IMR-90 (cell line): ENCODE data around the gene PDE4A. TPM values are rescaled to one million over a fixed set of nuclear protein-coding genes. Genes with fewer than 3 reads are reported as not detected.

ENCODE experiments used
- ATAC-seq: fragments of 200-7000 bp; cut with Tn5 transposase; 2 replicates; pipeline ENCODE4 v1.9.1; 2020; ENCODE audit warnings: low read depth, mild to moderate bottlenecking, moderate library complexity
- BruUV-seq: library from RNA; stranded (reverse); fragments of 400-500 nt; replicated peaks from 2 replicates; lab custom pipeline; 2021; lab: Mats Ljungman, UMichigan
- CTCF ChIA-PET: fragments of 300-600 bp; formaldehyde crosslinking; extraction: SDS; loops from one replicate; lab custom pipeline; 2021; ENCODE audit warnings: antibody characterized with exemption; lab: Yijun Ruan, JAX
- POLR2A ChIA-PET: fragments of 300-600 bp; sonication (Branson Sonifier 250); formaldehyde crosslinking; loops from one replicate; lab custom pipeline; 2022; ENCODE audit warnings: antibody characterized with exemption; ENCODE audit not compliant: unreplicated experiment; lab: Charles Lee
- DNase-seq: peaks from one replicate; pipeline ENCODE4 v3.0.0; 2013
- H2AFZ ChIP-seq: replicated peaks from 2 replicates; pipeline ENCODE3; 2013; ENCODE audit warnings: low read length, mild to moderate bottlenecking; ENCODE audit not compliant: poor library complexity
- H2AK5ac ChIP-seq: 2 replicates; pipeline ENCODE4 v1.6.1; 2013; ENCODE audit warnings: low read depth, low read length, inconsistent platforms
- H2AK9ac ChIP-seq: replicated peaks from 2 replicates; pipeline ENCODE3; 2013; ENCODE audit warnings: mild to moderate bottlenecking, low read depth, low read length, moderate library complexity; ENCODE audit not compliant: poor library complexity
- H2BK120ac ChIP-seq: 2 replicates; pipeline ENCODE4 v1.6.1; 2013; ENCODE audit warnings: low read depth, low read length, inconsistent platforms
- H2BK15ac ChIP-seq: 3 replicates; pipeline ENCODE4 v1.6.1; 2013; ENCODE audit warnings: low read depth, low read length, inconsistent platforms
- H2BK20ac ChIP-seq: 2 replicates; pipeline ENCODE4 v1.6.1; 2013; ENCODE audit warnings: low read depth, mild to moderate bottlenecking, inconsistent platforms, low read length, moderate library complexity
- H2BK5ac ChIP-seq: 2 replicates; pipeline ENCODE4 v1.6.1; 2013; ENCODE audit warnings: mild to moderate bottlenecking, low read depth, low read length, inconsistent platforms; ENCODE audit not compliant: poor library complexity, severe bottlenecking
- H3K14ac ChIP-seq: replicated peaks from 2 replicates; pipeline ENCODE4 v1.6.1; 2013; ENCODE audit warnings: low read depth, low read length, inconsistent platforms
- H3K18ac ChIP-seq: 2 replicates; pipeline ENCODE4 v1.6.1; 2013; ENCODE audit warnings: low read depth, low read length, control low read depth
- H3K23ac ChIP-seq: 2 replicates; pipeline ENCODE4 v1.6.1; 2013; ENCODE audit warnings: low read depth, low read length, inconsistent platforms
- H3K27ac ChIP-seq: 2 replicates; pipeline ENCODE4 v1.5.1; 2013; ENCODE audit warnings: mild to moderate bottlenecking, control low read depth, low read length; ENCODE audit not compliant: insufficient read depth
- H3K27me3 ChIP-seq: 2 replicates; pipeline ENCODE4 v1.6.1; 2013; ENCODE audit warnings: low read length; ENCODE audit not compliant: control insufficient read depth, insufficient read depth
- H3K36me3 ChIP-seq: 2 replicates; pipeline ENCODE4 v1.6.1; 2013; ENCODE audit warnings: low read length, mixed read lengths; ENCODE audit not compliant: control insufficient read depth, insufficient read depth
- H3K4ac ChIP-seq: 2 replicates; pipeline ENCODE4 v1.6.1; 2013; ENCODE audit warnings: low read depth, low read length, inconsistent platforms
- H3K4me1 ChIP-seq: 2 replicates; pipeline ENCODE4 v1.6.1; 2013; ENCODE audit warnings: low read length, mixed read lengths; ENCODE audit not compliant: control insufficient read depth, insufficient read depth
- H3K4me2 ChIP-seq: 2 replicates; pipeline ENCODE4 v1.6.1; 2013; ENCODE audit warnings: low read depth, mild to moderate bottlenecking, control low read depth, low read length, moderate library complexity
- H3K4me3 ChIP-seq: 2 replicates; pipeline ENCODE4 v1.5.1; 2013; ENCODE audit warnings: low read depth, mild to moderate bottlenecking, control low read depth, low read length, moderate library complexity; ENCODE audit not compliant: insufficient read depth
- H3K56ac ChIP-seq: 2 replicates; pipeline ENCODE4 v1.6.1; 2013; ENCODE audit warnings: low read length, inconsistent platforms; ENCODE audit not compliant: insufficient read depth; ENCODE audit errors: extremely low read depth
- H3K79me1 ChIP-seq, 2 experiments: 2 replicates each; pipeline ENCODE4 v1.6.1; 2013; ENCODE audit warnings: low read length in 2 of 2, inconsistent platforms in 1 of 2, low read depth in 1 of 2
- H3K9ac ChIP-seq: 2 replicates; pipeline ENCODE4 v1.6.1; 2013; ENCODE audit warnings: low read depth, low read length, control low read depth
- H3K9me1 ChIP-seq: 2 replicates; pipeline ENCODE4 v1.6.1; 2013; ENCODE audit warnings: low read length, inconsistent platforms; ENCODE audit not compliant: insufficient read depth
- H3K9me3 ChIP-seq: 2 replicates; pipeline ENCODE4 v1.6.1; 2013; ENCODE audit warnings: low read length; ENCODE audit not compliant: control insufficient read depth, insufficient read depth
- H4K20me1 ChIP-seq: 2 replicates; pipeline ENCODE4 v1.6.1; 2013; ENCODE audit warnings: low read length, inconsistent platforms; ENCODE audit not compliant: insufficient read depth
- H4K5ac ChIP-seq: 2 replicates; pipeline ENCODE4 v1.6.1; 2013; ENCODE audit warnings: mild to moderate bottlenecking, low read depth, low read length, control low read depth
- H4K8ac ChIP-seq, 2 experiments: 2 replicates each; pipeline ENCODE4 v1.6.1; 2013; ENCODE audit warnings: low read depth in 2 of 2, low read length in 2 of 2, control low read depth in 1 of 2, inconsistent platforms in 1 of 2
- H4K91ac ChIP-seq: 2 replicates; pipeline ENCODE4 v1.6.1; 2013; ENCODE audit warnings: low read depth, low read length, inconsistent platforms; ENCODE audit not compliant: insufficient read depth
- BHLHE40 ChIP-seq: fragments of 150-350 bp; IDR thresholded peaks from 2 replicates; pipeline ENCODE4 v1.6.1; 2016; ENCODE audit warnings: mild to moderate bottlenecking, low read depth, low read length
- CEBPB ChIP-seq: IDR thresholded peaks from 2 replicates; pipeline ENCODE4 v1.6.1; 2012; ENCODE audit warnings: low read depth, low read length, improper control_type of control experiment
- CHD1 ChIP-seq: IDR thresholded peaks from 2 replicates; pipeline ENCODE4 v1.6.1; 2012; ENCODE audit warnings: low read depth, low read length, improper control_type of control experiment
- FOS ChIP-seq: fragments of 150-350 bp; IDR thresholded peaks from 2 replicates; pipeline ENCODE4 v1.6.1; 2016; ENCODE audit warnings: low read depth, low read length
- MAFK ChIP-seq: IDR thresholded peaks from 2 replicates; pipeline ENCODE4 v1.6.1; 2012; ENCODE audit warnings: low read depth, low read length, improper control_type of control experiment
- MAZ ChIP-seq: IDR thresholded peaks from 2 replicates; pipeline ENCODE4 v1.6.1; 2012; ENCODE audit warnings: low read depth, mild to moderate bottlenecking, low read length, improper control_type of control experiment, moderate library complexity, borderline replicate concordance
- MXI1 ChIP-seq: IDR thresholded peaks from 2 replicates; pipeline ENCODE4 v1.6.1; 2012; ENCODE audit warnings: low read depth, mild to moderate bottlenecking, low read length, moderate library complexity, borderline replicate concordance
- NFE2L2 ChIP-seq: fragments of 150-350 bp; IDR thresholded peaks from 2 replicates; pipeline ENCODE4 v1.6.1; 2016; ENCODE audit warnings: low read depth, mild to moderate bottlenecking, low read length
- POLR2A ChIP-seq: IDR thresholded peaks from 2 replicates; pipeline ENCODE4 v1.6.1; 2012; ENCODE audit warnings: mild to moderate bottlenecking, low read depth, low read length
- RAD21 ChIP-seq: IDR thresholded peaks from 2 replicates; pipeline ENCODE4 v1.6.1; 2012; ENCODE audit warnings: low read length, improper control_type of control experiment
- RCOR1 ChIP-seq: IDR thresholded peaks from 2 replicates; pipeline ENCODE4 v1.6.1; 2012; ENCODE audit warnings: mild to moderate bottlenecking, low read length, improper control_type of control experiment; ENCODE audit not compliant: insufficient replicate concordance
- RFX5 ChIP-seq: IDR thresholded peaks from 2 replicates; pipeline ENCODE4 v1.8.0; 2012; ENCODE audit warnings: low read depth, mild to moderate bottlenecking, low read length, moderate library complexity
- SMC3 ChIP-seq: fragments of 150-350 bp; IDR thresholded peaks from 2 replicates; pipeline ENCODE4 v1.6.1; 2016; ENCODE audit warnings: low read depth, mild to moderate bottlenecking, antibody characterized with exemption, low read length, moderate library complexity
- WGBS, 2 experiments: methylation state at CpG; one replicate each; pipeline versions ENCODE4 v1.1.5 to v1.1.7; 2013; ENCODE audit warnings: missing lambda C conversion rate in 2 of 2; ENCODE audit not compliant: insufficient read length in 1 of 2; ENCODE audit errors: extremely low coverage in 2 of 2; 5-methylcytosine and 5-hydroxymethylcytosine counted together
- dilution Hi-C: fragments of 300-500 bp; cut with HindIII; formaldehyde crosslinking; loops from one replicate; pipeline ENCODE4 v1.14.3; 2018; ENCODE audit warnings: low sequenced_read_pairs; ENCODE audit not compliant: unreplicated experiment
- in situ Hi-C: fragments of 300-500 bp; cut with MboI; formaldehyde crosslinking; loops from 3 replicates; pipeline ENCODE4 v1.14.3; 2019; ENCODE audit warnings: low sequenced_read_pairs, inconsistent platforms, mixed read lengths
- intact Hi-C: fragments of 100-400 bp; cut with micrococcal nuclease; formaldehyde crosslinking; loops from 2 replicates; pipeline ENCODE4 v1.10.0; 2022
- polyA plus RNA-seq, 3 experiments: library from polyadenylated mRNA; depleted of rRNA; stranded (reverse); fragments of >200 nt; gene quantifications; 2 replicates each; pipeline ENCODE4 v1.2.3, GENCODE V29; 2012; ENCODE audit warnings: low replicate concordance in 1 of 3
- total RNA-seq: library from RNA; depleted of rRNA; stranded (reverse); fragments of >200 nt; gene quantifications from 2 replicates; pipeline ENCODE4 v1.2.3, GENCODE V29; 2012
- TF ChIP-seq, protein P1 (sequence below): fragments of 150-350 bp; IDR thresholded peaks from 2 replicates; pipeline ENCODE4 v1.6.1; 2017; ENCODE audit warnings: mild to moderate bottlenecking, antibody characterized with exemption, low read length, low read depth
- TF ChIP-seq, protein P2 (sequence below): conservative IDR thresholded peaks from 2 replicates; pipeline ENCODE4 v1.5.1; 2012; ENCODE audit warnings: mild to moderate bottlenecking, low read depth, low read length, improper control_type of control experiment
- TF ChIP-seq, protein P3 (sequence below): fragments of 150-350 bp; IDR thresholded peaks from 2 replicates; pipeline ENCODE4 v1.6.1; 2016; ENCODE audit warnings: low read depth, mild to moderate bottlenecking, low read length, moderate library complexity, borderline replicate concordance

The PDE4A gene
- total and polyA plus RNA-seq, 2 of the 4 experiments (the other 2 are of a cell fraction): 1.8 to 7.0 TPM

DNA sequence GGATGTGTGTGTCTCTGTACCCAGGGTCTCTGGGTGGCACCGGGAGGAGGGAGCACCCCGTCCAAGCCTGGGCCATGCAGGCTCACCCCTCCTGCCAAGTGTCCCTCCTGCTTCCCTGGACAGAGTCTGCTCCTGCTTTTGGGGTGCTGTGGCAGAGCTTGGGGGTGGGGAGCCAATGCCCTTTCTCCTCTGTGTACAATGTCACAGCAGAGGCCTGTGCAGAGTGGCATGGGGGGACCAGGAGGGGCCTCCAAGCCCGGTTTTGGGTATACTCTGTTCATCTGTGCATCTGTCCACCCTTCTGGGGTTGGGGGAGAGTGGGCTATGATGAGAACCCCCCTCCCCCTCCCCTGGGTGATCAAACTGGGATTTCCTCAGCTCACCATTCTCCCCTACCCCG is 33.5 kb downstream of the PDE4A start:
- dilution Hi-C loops (no loop called here), intact Hi-C loops (no loop called here), in situ Hi-C loops (no loop called here)
- H4K5ac ChIP-seq: no peak overlapping the region
- no TSS peak for BruUV-seq
- H3K18ac ChIP-seq: no peak overlapping the region
- peaks cover 7% of the 10 kb centered on the region; the same call in 1 of the 2 replicates for H3K9me1 ChIP-seq
- ATAC-seq (no peak), DNase-seq (no peak)
- H3K27ac ChIP-seq: no peak overlapping the region
- H3K9me3 ChIP-seq: no peaks in the 10 kb centered on the region
- no peak overlapping the region for H2AK9ac ChIP-seq
- no peaks in the 10 kb centered on the region for H3K27me3 ChIP-seq
- H3K36me3 ChIP-seq: peaks cover 5% of the 10 kb centered on the region; the same call in 1 of the 2 replicates
- H2BK20ac ChIP-seq: no peak overlapping the region
- no peak overlapping the region for H3K9ac ChIP-seq
- TF ChIP-seq, protein P1, sequence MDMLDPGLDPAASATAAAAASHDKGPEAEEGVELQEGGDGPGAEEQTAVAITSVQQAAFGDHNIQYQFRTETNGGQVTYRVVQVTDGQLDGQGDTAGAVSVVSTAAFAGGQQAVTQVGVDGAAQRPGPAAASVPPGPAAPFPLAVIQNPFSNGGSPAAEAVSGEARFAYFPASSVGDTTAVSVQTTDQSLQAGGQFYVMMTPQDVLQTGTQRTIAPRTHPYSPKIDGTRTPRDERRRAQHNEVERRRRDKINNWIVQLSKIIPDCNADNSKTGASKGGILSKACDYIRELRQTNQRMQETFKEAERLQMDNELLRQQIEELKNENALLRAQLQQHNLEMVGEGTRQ: no peak
- TF ChIP-seq POLR2A: no peak
- TF ChIP-seq, protein P2, sequence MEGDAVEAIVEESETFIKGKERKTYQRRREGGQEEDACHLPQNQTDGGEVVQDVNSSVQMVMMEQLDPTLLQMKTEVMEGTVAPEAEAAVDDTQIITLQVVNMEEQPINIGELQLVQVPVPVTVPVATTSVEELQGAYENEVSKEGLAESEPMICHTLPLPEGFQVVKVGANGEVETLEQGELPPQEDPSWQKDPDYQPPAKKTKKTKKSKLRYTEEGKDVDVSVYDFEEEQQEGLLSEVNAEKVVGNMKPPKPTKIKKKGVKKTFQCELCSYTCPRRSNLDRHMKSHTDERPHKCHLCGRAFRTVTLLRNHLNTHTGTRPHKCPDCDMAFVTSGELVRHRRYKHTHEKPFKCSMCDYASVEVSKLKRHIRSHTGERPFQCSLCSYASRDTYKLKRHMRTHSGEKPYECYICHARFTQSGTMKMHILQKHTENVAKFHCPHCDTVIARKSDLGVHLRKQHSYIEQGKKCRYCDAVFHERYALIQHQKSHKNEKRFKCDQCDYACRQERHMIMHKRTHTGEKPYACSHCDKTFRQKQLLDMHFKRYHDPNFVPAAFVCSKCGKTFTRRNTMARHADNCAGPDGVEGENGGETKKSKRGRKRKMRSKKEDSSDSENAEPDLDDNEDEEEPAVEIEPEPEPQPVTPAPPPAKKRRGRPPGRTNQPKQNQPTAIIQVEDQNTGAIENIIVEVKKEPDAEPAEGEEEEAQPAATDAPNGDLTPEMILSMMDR: no peak
- TF ChIP-seq MAZ: no peak
- no peak for TF ChIP-seq RFX5
- no peak for TF ChIP-seq RCOR1
- TF ChIP-seq FOS: no peak
- TF ChIP-seq CEBPB: no peak
- TF ChIP-seq MAFK: no peak
- TF ChIP-seq CHD1: no peak
- TF ChIP-seq RAD21: no peak
- TF ChIP-seq, protein P3, sequence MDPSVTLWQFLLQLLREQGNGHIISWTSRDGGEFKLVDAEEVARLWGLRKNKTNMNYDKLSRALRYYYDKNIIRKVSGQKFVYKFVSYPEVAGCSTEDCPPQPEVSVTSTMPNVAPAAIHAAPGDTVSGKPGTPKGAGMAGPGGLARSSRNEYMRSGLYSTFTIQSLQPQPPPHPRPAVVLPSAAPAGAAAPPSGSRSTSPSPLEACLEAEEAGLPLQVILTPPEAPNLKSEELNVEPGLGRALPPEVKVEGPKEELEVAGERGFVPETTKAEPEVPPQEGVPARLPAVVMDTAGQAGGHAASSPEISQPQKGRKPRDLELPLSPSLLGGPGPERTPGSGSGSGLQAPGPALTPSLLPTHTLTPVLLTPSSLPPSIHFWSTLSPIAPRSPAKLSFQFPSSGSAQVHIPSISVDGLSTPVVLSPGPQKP: no peak
- no peak for TF ChIP-seq MXI1
- TF ChIP-seq BHLHE40: no peak
- no peak for TF ChIP-seq NFE2L2
- TF ChIP-seq SMC3: no peak
- no peak overlapping the region for H2BK5ac ChIP-seq
- H2BK120ac ChIP-seq: no peak overlapping the region
- ChIA-PET POLR2A (no interaction called here), CTCF (no interaction called here)
- no peak overlapping the region for H3K4me2 ChIP-seq
- no peak overlapping the region for H3K23ac ChIP-seq
- no peak overlapping the region for H3K4ac ChIP-seq
- H3K4me1 ChIP-seq: no peaks in the 10 kb centered on the region
- no peak overlapping the region for H4K8ac ChIP-seq
- peak overlapping the region; percentile 13 for H2AFZ ChIP-seq
- H4K20me1 ChIP-seq: no peaks in the 10 kb centered on the region; the same call in 1 of the 2 replicates
- no peak overlapping the region for H2BK15ac ChIP-seq
- WGBS, 2 experiments: no CpG with 5 or more reads among the region's 4 CpGs
- no peak overlapping the region for H3K56ac ChIP-seq
- H3K79me1 ChIP-seq: peaks cover 0 to 8% of the 10 kb centered on the region in 2 experiments; a peak in 1 of 4 replicates
- H3K14ac ChIP-seq: no peak overlapping the region
- H2AK5ac ChIP-seq: no peak overlapping the region
- no peak overlapping the region for H3K4me3 ChIP-seq
- no peak overlapping the region for H4K91ac ChIP-seq
